HEK293 (cell line): ENCODE results near the gene PTPRG.

Experiments
- CTCF ChIA-PET: fragments of 350-600 bp; formaldehyde crosslinking; extraction: SDS; loops from one replicate; lab custom pipeline; 2021; ENCODE audit warnings: antibody characterized with exemption; lab: Yijun Ruan, JAX
- POLR2A ChIA-PET: fragments of 300-600 bp; formaldehyde crosslinking; extraction: SDS; loops from one replicate; lab custom pipeline; 2020; ENCODE audit warnings: antibody characterized with exemption, inconsistent platforms; lab: Yijun Ruan, JAX
- H3K27ac ChIP-seq: fragments of 200-500 bp; sonication (Bioruptor generic); 2 replicates; pipeline ENCODE4 v1.5.1; 2014; ENCODE audit warnings: low read depth, low read length, control low read depth, inconsistent platforms; ENCODE audit errors: extremely low read depth
- H3K36me3 ChIP-seq, 2 experiments: fragments of 200-500 bp in 1 of 2; sonication (Bioruptor generic) in 1 of 2; 1 replicate in 1 of 2; 2 replicates in 1 of 2; pipeline ENCODE4 v1.5.1; 2014 to 2017; ENCODE audit warnings: inconsistent platforms in 2 of 2, low read length in 2 of 2; ENCODE audit not compliant: control insufficient read depth in 2 of 2, insufficient read depth in 1 of 2
- H3K4me1 ChIP-seq: fragments of 200-500 bp; sonication (Bioruptor generic); 2 replicates; pipeline ENCODE4 v1.5.1; 2014; ENCODE audit warnings: mild to moderate bottlenecking, low read length, inconsistent platforms; ENCODE audit not compliant: control insufficient read depth, insufficient read depth
- H3K4me3 ChIP-seq: 2 replicates; pipeline ENCODE4 v1.5.1; 2011; ENCODE audit warnings: low read depth, mild to moderate bottlenecking, control low read depth, low read length, moderate library complexity
- H3K9me3 ChIP-seq: fragments of 200-500 bp; sonication (Bioruptor generic); 2 replicates; pipeline ENCODE4 v1.5.1; 2014; ENCODE audit warnings: low read depth, low read length, inconsistent platforms; ENCODE audit not compliant: control insufficient read depth, insufficient read depth
- GLIS1 ChIP-seq: fragments of 450-650 bp; formaldehyde crosslinking; IDR thresholded peaks from 2 replicates; pipeline ENCODE4 v1.5.1; 2016; ENCODE audit warnings: missing biosample characterization, missing genetic modification characterization
- KLF1 ChIP-seq: fragments of 450-650 bp; formaldehyde crosslinking; IDR thresholded peaks from 2 replicates; pipeline ENCODE4 v1.5.1; 2016; ENCODE audit warnings: missing biosample characterization, missing genetic modification characterization
- OSR2 ChIP-seq: fragments of 450-650 bp; formaldehyde crosslinking; IDR thresholded peaks from 2 replicates; pipeline ENCODE4 v1.5.1; 2016; ENCODE audit warnings: missing biosample characterization, missing genetic modification characterization
- TCF7L2 ChIP-seq: IDR thresholded peaks from 2 replicates; pipeline ENCODE4 v1.6.1; 2011; ENCODE audit warnings: low read depth, mild to moderate bottlenecking, inconsistent platforms, low read length, moderate library complexity, borderline replicate concordance
- YY1 ChIP-seq: fragments of 450-650 bp; formaldehyde crosslinking; IDR thresholded peaks from 2 replicates; pipeline ENCODE4 v1.5.1; 2018; ENCODE audit warnings: missing biosample characterization, missing genetic modification characterization
- ZBTB1 ChIP-seq: fragments of 450-650 bp; formaldehyde crosslinking; IDR thresholded peaks from 2 replicates; pipeline ENCODE4 v1.5.1; 2016; ENCODE audit warnings: missing biosample characterization, missing genetic modification characterization
- ZBTB20 ChIP-seq: fragments of 450-650 bp; formaldehyde crosslinking; IDR thresholded peaks from 2 replicates; pipeline ENCODE4 v1.5.1; 2016; ENCODE audit warnings: missing biosample characterization, missing genetic modification characterization
- ZIC2 ChIP-seq: fragments of 450-650 bp; formaldehyde crosslinking; IDR thresholded peaks from 2 replicates; pipeline ENCODE4 v1.5.1; 2016; ENCODE audit warnings: missing biosample characterization, missing genetic modification characterization
- ZNF221 ChIP-seq: fragments of 450-650 bp; formaldehyde crosslinking; IDR thresholded peaks from 2 replicates; pipeline ENCODE4 v1.5.1; 2017; ENCODE audit warnings: missing biosample characterization, missing genetic modification characterization, borderline replicate concordance
- ZNF248 ChIP-seq: fragments of 450-650 bp; formaldehyde crosslinking; IDR thresholded peaks from 2 replicates; pipeline ENCODE4 v1.5.1; 2017; ENCODE audit warnings: missing biosample characterization, missing genetic modification characterization
- ZNF292 ChIP-seq: fragments of 450-650 bp; formaldehyde crosslinking; IDR thresholded peaks from 2 replicates; pipeline ENCODE4 v1.5.1; 2016; ENCODE audit warnings: low read depth, missing biosample characterization, missing genetic modification characterization, borderline replicate concordance
- ZNF341 ChIP-seq: fragments of 450-650 bp; formaldehyde crosslinking; IDR thresholded peaks from 2 replicates; pipeline ENCODE4; 2016; ENCODE audit warnings: low read depth, missing biosample characterization, missing genetic modification characterization
- ZNF391 ChIP-seq: fragments of 450-650 bp; formaldehyde crosslinking; IDR thresholded peaks from 2 replicates; pipeline ENCODE4 v1.5.1; 2016; ENCODE audit warnings: low read depth, missing biosample characterization, missing genetic modification characterization, borderline replicate concordance
- ZNF404 ChIP-seq: fragments of 450-650 bp; formaldehyde crosslinking; IDR thresholded peaks from 2 replicates; pipeline ENCODE4 v1.5.1; 2017; ENCODE audit warnings: missing biosample characterization, missing genetic modification characterization
- ZNF521 ChIP-seq: fragments of 450-650 bp; formaldehyde crosslinking; IDR thresholded peaks from 2 replicates; pipeline ENCODE4 v1.5.1; 2017; ENCODE audit warnings: missing biosample characterization, mild to moderate bottlenecking, missing genetic modification characterization
- ZNF544 ChIP-seq: fragments of 450-650 bp; formaldehyde crosslinking; IDR thresholded peaks from 2 replicates; pipeline ENCODE4 v1.5.0; 2017; ENCODE audit warnings: missing biosample characterization, missing genetic modification characterization
- ZNF561 ChIP-seq: fragments of 450-650 bp; IDR thresholded peaks from 2 replicates; pipeline ENCODE4 v1.5.1; 2018; ENCODE audit warnings: missing biosample characterization, missing genetic modification characterization, borderline replicate concordance
- ZNF610 ChIP-seq: fragments of 450-650 bp; formaldehyde crosslinking; IDR thresholded peaks from 2 replicates; pipeline ENCODE4 v1.5.1; 2016; ENCODE audit warnings: missing biosample characterization, missing genetic modification characterization, borderline replicate concordance
- ZNF785 ChIP-seq: fragments of 450-650 bp; formaldehyde crosslinking; IDR thresholded peaks from 2 replicates; pipeline ENCODE4 v1.5.1; 2016; ENCODE audit warnings: missing biosample characterization, missing genetic modification characterization
- TF ChIP-seq, protein P1 (sequence below): fragments of 450-650 bp; formaldehyde crosslinking; optimal IDR thresholded peaks from 2 replicates; pipeline ENCODE3; 2016; ENCODE audit warnings: missing biosample characterization, mild to moderate bottlenecking, missing genetic modification characterization
- TF ChIP-seq, protein P2 (sequence below): fragments of 450-650 bp; formaldehyde crosslinking; IDR thresholded peaks from 2 replicates; pipeline ENCODE4 v1.5.1; 2016; ENCODE audit warnings: missing biosample characterization, missing genetic modification characterization
- TF ChIP-seq, protein P3 (sequence below): fragments of 450-650 bp; formaldehyde crosslinking; IDR thresholded peaks from 2 replicates; pipeline ENCODE4 v1.5.1; 2016; ENCODE audit warnings: missing biosample characterization, missing genetic modification characterization
- TF ChIP-seq, protein P4 (sequence below): fragments of 450-650 bp; formaldehyde crosslinking; IDR thresholded peaks from 2 replicates; pipeline ENCODE4 v1.5.1; 2016; ENCODE audit warnings: missing biosample characterization, missing genetic modification characterization

PTPRG gene

DNA sequence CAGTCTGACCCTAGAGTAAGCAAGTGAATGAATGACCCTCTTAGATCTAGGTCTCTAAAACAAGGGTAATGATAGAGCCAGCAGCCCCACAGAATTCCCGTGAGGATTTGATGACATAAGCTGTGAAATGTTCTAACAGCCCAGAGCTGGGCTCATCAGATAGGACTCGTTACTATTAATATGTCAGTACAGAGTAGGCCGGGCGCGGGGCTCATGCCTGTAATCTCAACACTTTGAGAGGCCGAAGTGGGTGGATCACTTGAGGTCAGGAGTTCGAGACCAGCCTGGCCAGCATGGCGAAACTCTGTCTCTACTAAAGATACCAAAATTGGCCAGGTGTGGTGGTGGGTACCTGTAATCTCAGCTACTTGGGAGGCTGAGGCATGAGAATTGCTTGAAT lies 621.7 kb downstream of the PTPRG start (continued):
- no peak for TF ChIP-seq ZNF521
- TF ChIP-seq ZNF341, result no peak
- TF ChIP-seq OSR2 (tag by site-specific recombination), result no peak
- no peak for TF ChIP-seq ZNF404 (tag by site-specific recombination)
- TF ChIP-seq ZBTB1, result no peak

DNA sequence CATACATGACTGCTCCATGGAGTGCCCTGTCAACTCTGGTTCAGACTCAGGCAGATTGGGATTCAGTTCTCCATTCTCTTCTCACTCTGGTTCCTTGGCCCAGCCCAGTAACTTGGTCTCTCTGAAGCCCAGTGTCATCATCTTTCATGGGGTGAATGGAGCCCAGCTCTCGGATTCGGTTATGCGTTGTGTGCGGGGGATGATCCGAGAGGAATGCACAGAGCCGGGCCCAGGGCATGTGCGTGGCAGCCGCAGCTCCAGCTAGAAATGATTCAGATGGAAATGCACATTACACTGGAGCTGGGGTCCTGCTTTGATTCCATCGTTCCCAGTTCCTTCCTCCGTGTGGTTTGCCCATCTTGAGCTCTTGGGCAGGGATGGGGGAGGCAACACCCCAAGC lies 622.6 kb downstream of the PTPRG start:
- TF ChIP-seq ZNF544 (tag by site-specific recombination) (no peak), ZNF610 (no peak), ZNF248 (tag by site-specific recombination) (no peak), KLF1 (tag by site-specific recombination) (no peak), ZBTB1 (no peak), TCF7L2 (no peak), YY1 (tag by site-specific recombination) (no peak), ZNF221 (tag by site-specific recombination) (no peak), ZNF561 (tag by site-specific recombination) (no peak), ZNF785 (tag by site-specific recombination) (no peak)
- TF ChIP-seq, protein P1, sequence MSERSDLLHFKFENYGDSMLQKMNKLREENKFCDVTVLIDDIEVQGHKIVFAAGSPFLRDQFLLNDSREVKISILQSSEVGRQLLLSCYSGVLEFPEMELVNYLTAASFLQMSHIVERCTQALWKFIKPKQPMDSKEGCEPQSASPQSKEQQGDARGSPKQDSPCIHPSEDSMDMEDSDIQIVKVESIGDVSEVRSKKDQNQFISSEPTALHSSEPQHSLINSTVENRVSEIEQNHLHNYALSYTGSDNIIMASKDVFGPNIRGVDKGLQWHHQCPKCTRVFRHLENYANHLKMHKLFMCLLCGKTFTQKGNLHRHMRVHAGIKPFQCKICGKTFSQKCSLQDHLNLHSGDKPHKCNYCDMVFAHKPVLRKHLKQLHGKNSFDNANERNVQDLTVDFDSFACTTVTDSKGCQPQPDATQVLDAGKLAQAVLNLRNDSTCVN, result no peak
- TF ChIP-seq, protein P2, sequence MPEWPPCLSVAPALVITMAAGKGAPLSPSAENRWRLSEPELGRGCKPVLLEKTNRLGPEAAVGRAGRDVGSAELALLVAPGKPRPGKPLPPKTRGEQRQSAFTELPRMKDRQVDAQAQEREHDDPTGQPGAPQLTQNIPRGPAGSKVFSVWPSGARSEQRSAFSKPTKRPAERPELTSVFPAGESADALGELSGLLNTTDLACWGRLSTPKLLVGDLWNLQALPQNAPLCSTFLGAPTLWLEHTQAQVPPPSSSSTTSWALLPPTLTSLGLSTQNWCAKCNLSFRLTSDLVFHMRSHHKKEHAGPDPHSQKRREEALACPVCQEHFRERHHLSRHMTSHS (tag by site-specific recombination), result no peak
- TF ChIP-seq, protein P3, sequence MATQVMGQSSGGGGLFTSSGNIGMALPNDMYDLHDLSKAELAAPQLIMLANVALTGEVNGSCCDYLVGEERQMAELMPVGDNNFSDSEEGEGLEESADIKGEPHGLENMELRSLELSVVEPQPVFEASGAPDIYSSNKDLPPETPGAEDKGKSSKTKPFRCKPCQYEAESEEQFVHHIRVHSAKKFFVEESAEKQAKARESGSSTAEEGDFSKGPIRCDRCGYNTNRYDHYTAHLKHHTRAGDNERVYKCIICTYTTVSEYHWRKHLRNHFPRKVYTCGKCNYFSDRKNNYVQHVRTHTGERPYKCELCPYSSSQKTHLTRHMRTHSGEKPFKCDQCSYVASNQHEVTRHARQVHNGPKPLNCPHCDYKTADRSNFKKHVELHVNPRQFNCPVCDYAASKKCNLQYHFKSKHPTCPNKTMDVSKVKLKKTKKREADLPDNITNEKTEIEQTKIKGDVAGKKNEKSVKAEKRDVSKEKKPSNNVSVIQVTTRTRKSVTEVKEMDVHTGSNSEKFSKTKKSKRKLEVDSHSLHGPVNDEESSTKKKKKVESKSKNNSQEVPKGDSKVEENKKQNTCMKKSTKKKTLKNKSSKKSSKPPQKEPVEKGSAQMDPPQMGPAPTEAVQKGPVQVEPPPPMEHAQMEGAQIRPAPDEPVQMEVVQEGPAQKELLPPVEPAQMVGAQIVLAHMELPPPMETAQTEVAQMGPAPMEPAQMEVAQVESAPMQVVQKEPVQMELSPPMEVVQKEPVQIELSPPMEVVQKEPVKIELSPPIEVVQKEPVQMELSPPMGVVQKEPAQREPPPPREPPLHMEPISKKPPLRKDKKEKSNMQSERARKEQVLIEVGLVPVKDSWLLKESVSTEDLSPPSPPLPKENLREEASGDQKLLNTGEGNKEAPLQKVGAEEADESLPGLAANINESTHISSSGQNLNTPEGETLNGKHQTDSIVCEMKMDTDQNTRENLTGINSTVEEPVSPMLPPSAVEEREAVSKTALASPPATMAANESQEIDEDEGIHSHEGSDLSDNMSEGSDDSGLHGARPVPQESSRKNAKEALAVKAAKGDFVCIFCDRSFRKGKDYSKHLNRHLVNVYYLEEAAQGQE (tag by site-specific recombination), result no peak
- TF ChIP-seq, protein P4, sequence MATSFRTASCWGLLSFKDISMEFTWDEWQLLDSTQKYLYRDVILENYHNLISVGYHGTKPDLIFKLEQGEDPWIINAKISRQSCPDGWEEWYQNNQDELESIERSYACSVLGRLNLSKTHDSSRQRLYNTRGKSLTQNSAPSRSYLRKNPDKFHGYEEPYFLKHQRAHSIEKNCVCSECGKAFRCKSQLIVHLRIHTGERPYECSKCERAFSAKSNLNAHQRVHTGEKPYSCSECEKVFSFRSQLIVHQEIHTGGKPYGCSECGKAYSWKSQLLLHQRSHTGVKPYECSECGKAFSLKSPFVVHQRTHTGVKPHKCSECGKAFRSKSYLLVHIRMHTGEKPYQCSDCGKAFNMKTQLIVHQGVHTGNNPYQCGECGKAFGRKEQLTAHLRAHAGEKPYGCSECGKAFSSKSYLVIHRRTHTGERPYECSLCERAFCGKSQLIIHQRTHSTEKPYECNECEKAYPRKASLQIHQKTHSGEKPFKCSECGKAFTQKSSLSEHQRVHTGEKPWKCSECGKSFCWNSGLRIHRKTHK, result no peak
- H3K4me3 ChIP-seq, result no peak overlapping the region
- ChIA-PET POLR2A (no interaction called here), CTCF (interaction anchor here (1.2 kb wide), 1 partner anchor 813 kb away, joined by 3 read pairs; no protein-coding TSS in a partner anchor)
- no peaks in the 10 kb centered on the region for H3K36me3 ChIP-seq
- no peaks in the 10 kb centered on the region for H3K9me3 ChIP-seq
- no peak overlapping the region for H3K27ac ChIP-seq
- H3K4me1 ChIP-seq, result no peaks in the 10 kb centered on the region

DNA sequence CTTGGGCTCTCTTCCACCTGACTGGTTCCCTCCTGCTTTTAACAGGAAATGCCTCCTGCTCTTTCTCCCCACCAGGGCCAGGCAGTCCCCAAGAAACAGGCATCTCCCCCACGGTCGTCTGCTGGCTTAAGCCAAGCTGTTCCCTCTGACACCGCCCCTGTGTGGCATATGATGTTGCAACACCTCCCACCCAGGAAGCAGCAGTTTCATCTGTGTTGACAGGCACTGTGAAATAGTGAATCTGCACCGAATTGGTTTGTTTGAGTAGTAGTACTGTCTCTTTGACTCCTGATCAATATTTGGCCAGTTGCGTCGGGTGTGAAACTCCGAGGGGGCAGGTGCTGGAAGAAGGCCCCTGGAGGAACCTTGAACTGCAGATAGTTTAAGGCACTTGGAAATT lies 623.2 kb downstream of the PTPRG start:
- H3K9me3 ChIP-seq, result no peaks in the 10 kb centered on the region
- H3K36me3 ChIP-seq, result no peaks in the 10 kb centered on the region
- ChIA-PET POLR2A (no interaction called here), CTCF (no interaction called here)
- H3K4me3 ChIP-seq, result no peak overlapping the region
- TF ChIP-seq ZIC2 (tag by site-specific recombination) (peak; percentile 14; the same call in 1 of the 2 replicates), ZBTB20 (tag by site-specific recombination) (0 out of 2 replicates have a peak, but pooled peaks have one; percentile 32), ZNF292 (tag by site-specific recombination) (no peak), ZNF391 (tag by site-specific recombination) (no peak), ZNF341 (peak; percentile 87), GLIS1 (tag by site-specific recombination) (peak; percentile 84)
- no peak overlapping the region for H3K27ac ChIP-seq
- no peaks in the 10 kb centered on the region for H3K4me1 ChIP-seq
